Lung microvascular endothelial cell (primary cell): ENCODE results near the gene GID4. TPM values are rescaled to one million over a fixed set of nuclear protein-coding genes. Genes with fewer than 3 reads are reported as not detected.

Experiments
- DNase-seq, 2 donors: peaks; one replicate each; pipeline versions ENCODE4 v3.0.0 to v3.0.0-alpha.2; 2010; ENCODE audit warnings: low read depth in 2 of 2
- total RNA-seq: library from RNA; depleted of rRNA; stranded (reverse); fragments of >200 nt; gene quantifications from 2 replicates; pipeline ENCODE4 v1.2.1, GENCODE V29; 2014

GID4 gene
- total RNA-seq, 1 donor from 2014 or later: 5.6 TPM

GRCh38 chr17:18016426-18016825 is 22.8 kb upstream of the GID4 start:
- no peak for DNase-seq

- peak in 1 of 2 donors; percentile 77 for DNase-seq
Observed at GRCh38 chr17:18017958-18018357, 21.2 kb upstream of the GID4 start.

GRCh38 chr17:18018411-18018921 is 20.7 kb upstream of the GID4 start:
- DNase-seq: no peak

GRCh38 chr17:18019838-18020154 is 19.4 kb upstream of the GID4 start:
- no peak for DNase-seq

- no peak for DNase-seq
Observed at GRCh38 chr17:18020971-18021370, 18.2 kb upstream of the GID4 start.

GRCh38 chr17:18021372-18021771 is 17.8 kb upstream of the GID4 start:
- DNase-seq: no peak

- peak in 1 of 2 donors; percentile 70 for DNase-seq
Observed at GRCh38 chr17:18025241-18025944, 13.8 kb upstream of the GID4 start.

- peak; percentile 78 to 92 for DNase-seq
Observed at GRCh38 chr17:18025945-18026776, 13.0 kb upstream of the GID4 start.

GRCh38 chr17:18027280-18027679 is 11.9 kb upstream of the GID4 start:
- no peak for DNase-seq

- DNase-seq: no peak
Observed at GRCh38 chr17:18028114-18028951, 10.9 kb upstream of the GID4 start.

GRCh38 chr17:18028952-18029540 is 10.2 kb upstream of the GID4 start:
- peak in 1 of 2 donors; percentile 32 for DNase-seq

- peak; percentile 87 to 92 for DNase-seq
Observed at GRCh38 chr17:18031955-18032354, 7.3 kb upstream of the GID4 start.

GRCh38 chr17:18033442-18034099 is 5.6 kb upstream of the GID4 start:
- peak; percentile 91 for DNase-seq

GRCh38 chr17:18035704-18036103 is 3.5 kb upstream of the GID4 start:
- no peak for DNase-seq

- DNase-seq: no peak
Observed at GRCh38 chr17:18037486-18037885, 1.7 kb upstream of the GID4 start.

- DNase-seq: no peak
Observed at GRCh38 chr17:18038149-18038850, 908 bp upstream of the GID4 start.

- DNase-seq: peak in 1 of 2 donors; percentile 28
Observed at GRCh38 chr17:18039535-18040260, 490 bp downstream of the GID4 start.

GRCh38 chr17:18040261-18040858 is 1.2 kb downstream of the GID4 start:
- DNase-seq: no peak

- no peak for DNase-seq
Observed at GRCh38 chr17:18041776-18042175, 2.6 kb downstream of the GID4 start.
